HepG2 (cell line): ENCODE data around the gene KIF13A. TPM values are rescaled to one million over a fixed set of nuclear protein-coding genes. Genes with fewer than 3 reads are reported as not detected.

Experiments
- CEBPG ChIP-seq: IDR thresholded peaks from 2 replicates; pipeline ENCODE4 v1.6.1; 2016
- FOXA3 ChIP-seq: IDR thresholded peaks from 2 replicates; pipeline ENCODE4 v1.6.1; 2016; ENCODE audit warnings: missing genetic modification reagents, missing compliant biosample characterization
- GATAD2A ChIP-seq: IDR thresholded peaks from 2 replicates; pipeline ENCODE4 v1.6.1; 2016
- HOXA3 ChIP-seq: sonication (generic); formaldehyde crosslinking; IDR thresholded peaks from 2 replicates; pipeline ENCODE4 v1.5.0; 2020; ENCODE audit warnings: missing genetic modification reagents
- LRRFIP1 ChIP-seq: sonication (generic); formaldehyde crosslinking; conservative IDR thresholded peaks from 2 replicates; pipeline ENCODE4 v1.4.0; 2020; ENCODE audit warnings: missing genetic modification reagents
- MATR3 ChIP-seq: sonication (generic); formaldehyde crosslinking; IDR thresholded peaks from 2 replicates; pipeline ENCODE4 v1.4.0; 2020; ENCODE audit warnings: missing genetic modification reagents
- NFATC3 ChIP-seq: sonication (generic); formaldehyde crosslinking; IDR thresholded peaks from 2 replicates; pipeline ENCODE4 v1.5.1; 2020; ENCODE audit warnings: mild to moderate bottlenecking, missing genetic modification reagents
- TFDP1 ChIP-seq: IDR thresholded peaks from 2 replicates; pipeline ENCODE4 v1.6.1; 2016; ENCODE audit warnings: missing compliant biosample characterization, missing genetic modification reagents, borderline replicate concordance
- ZBTB3 ChIP-seq: sonication (generic); formaldehyde crosslinking; IDR thresholded peaks from 2 replicates; pipeline ENCODE4 v1.4.0; 2020; ENCODE audit warnings: low read depth, mild to moderate bottlenecking, moderate library complexity, missing genetic modification reagents, borderline replicate concordance
- ZGPAT ChIP-seq: IDR thresholded peaks from 2 replicates; pipeline ENCODE4 v1.6.1; 2016; ENCODE audit warnings: mild to moderate bottlenecking
- ZNF20 ChIP-seq: sonication (generic); formaldehyde crosslinking; IDR thresholded peaks from 2 replicates; pipeline ENCODE4 v1.4.0; 2020; ENCODE audit warnings: mild to moderate bottlenecking, moderate library complexity, missing genetic modification reagents
- ZNF263 ChIP-seq: sonication (generic); formaldehyde crosslinking; IDR thresholded peaks from 2 replicates; pipeline ENCODE4 v1.4.0; 2020; ENCODE audit warnings: missing genetic modification reagents
- ZNF644 ChIP-seq: IDR thresholded peaks from 2 replicates; pipeline ENCODE4 v1.6.1; 2016; ENCODE audit warnings: low read depth
- polyA plus RNA-seq, 8 experiments: library from polyadenylated mRNA; depleted of rRNA in 3 of 8; stranded (reverse) in 7 of 8; unstranded in 1 of 8; fragments of >200 nt; fragmentation: Illumina TruSeq in 4 of 8; extraction: Trizol in 4 of 8; gene quantifications; 2 replicates each; pipeline versions ENCODE4 v1.2.1 to v1.2.3, GENCODE V29; 2011 to 2016; ENCODE audit warnings: low read depth in 4 of 8, missing spikeins in 1 of 8, mixed read lengths in 1 of 8; ENCODE audit not compliant: insufficient read depth in 1 of 8
- total RNA-seq, 5 experiments: library from RNA; depleted of rRNA; stranded (reverse); fragments of >200 nt; fragmentation: Illumina TruSeq; extraction: Trizol; gene quantifications; 2 replicates each; pipeline ENCODE4 v1.2.3, GENCODE V29; 2016; ENCODE audit warnings: low read depth in 1 of 5
- TF ChIP-seq, protein P1 (sequence below): IDR thresholded peaks from 2 replicates; pipeline ENCODE4 v1.6.1; 2012; ENCODE audit warnings: inconsistent platforms
- TF ChIP-seq, protein P2 (sequence below): sonication (generic); formaldehyde crosslinking; IDR thresholded peaks from 2 replicates; pipeline ENCODE4 v1.4.0; 2020; ENCODE audit warnings: missing genetic modification reagents
- TF ChIP-seq, protein P3 (sequence below): IDR thresholded peaks from 2 replicates; pipeline ENCODE4 v1.6.1; 2016; ENCODE audit warnings: low read depth
- TF ChIP-seq, protein P4 (sequence below): IDR thresholded peaks from 2 replicates; pipeline ENCODE4 v1.4.0; 2020; ENCODE audit warnings: mild to moderate bottlenecking, missing genetic modification reagents

KIF13A gene
- total and polyA plus RNA-seq, 2 of the 13 experiments (the other 11 are each of a cell fraction or from before 2014, with no cell fraction given) = 21.1 to 37.2 TPM

DNA sequence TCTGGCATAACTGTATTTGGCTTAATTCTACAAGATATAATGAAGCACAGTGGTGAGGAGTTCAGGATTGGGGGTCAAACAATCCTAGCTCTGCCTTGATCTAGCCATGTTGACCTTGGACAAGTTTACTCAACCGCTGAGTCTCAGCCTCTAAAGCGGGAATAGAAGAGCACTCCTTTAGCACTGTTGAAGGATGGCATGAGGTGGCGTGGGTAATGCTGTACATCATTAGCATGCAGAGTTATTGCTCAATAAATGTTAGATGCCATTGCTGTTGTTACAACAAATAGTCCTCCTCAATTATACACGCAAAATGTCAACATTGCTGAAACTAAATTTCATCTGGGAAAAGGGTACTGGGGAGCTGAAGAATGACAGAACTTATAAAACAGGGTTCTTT, 78.6 kb downstream of the KIF13A start (continued):
- TF ChIP-seq NFATC3 (CRISPR knock-in tag) = no peak
- TF ChIP-seq TFDP1 (CRISPR knock-in tag) = peak; percentile 63; the same call in 1 of the 2 replicates
- peak; percentile 82; the same call in 1 of the 2 replicates for TF ChIP-seq ZNF644
- TF ChIP-seq, protein P1, sequence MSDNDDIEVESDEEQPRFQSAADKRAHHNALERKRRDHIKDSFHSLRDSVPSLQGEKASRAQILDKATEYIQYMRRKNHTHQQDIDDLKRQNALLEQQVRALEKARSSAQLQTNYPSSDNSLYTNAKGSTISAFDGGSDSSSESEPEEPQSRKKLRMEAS = peak; percentile 56; the same call in 1 of the 2 replicates
- 0 out of 2 replicates have a peak, but pooled peaks have one; percentile 20 for TF ChIP-seq ZGPAT (CRISPR knock-in tag)
- TF ChIP-seq GATAD2A (CRISPR knock-in tag) = peak; percentile 55
- TF ChIP-seq FOXA3 (CRISPR knock-in tag) = peak; percentile 73
- TF ChIP-seq, protein P2, sequence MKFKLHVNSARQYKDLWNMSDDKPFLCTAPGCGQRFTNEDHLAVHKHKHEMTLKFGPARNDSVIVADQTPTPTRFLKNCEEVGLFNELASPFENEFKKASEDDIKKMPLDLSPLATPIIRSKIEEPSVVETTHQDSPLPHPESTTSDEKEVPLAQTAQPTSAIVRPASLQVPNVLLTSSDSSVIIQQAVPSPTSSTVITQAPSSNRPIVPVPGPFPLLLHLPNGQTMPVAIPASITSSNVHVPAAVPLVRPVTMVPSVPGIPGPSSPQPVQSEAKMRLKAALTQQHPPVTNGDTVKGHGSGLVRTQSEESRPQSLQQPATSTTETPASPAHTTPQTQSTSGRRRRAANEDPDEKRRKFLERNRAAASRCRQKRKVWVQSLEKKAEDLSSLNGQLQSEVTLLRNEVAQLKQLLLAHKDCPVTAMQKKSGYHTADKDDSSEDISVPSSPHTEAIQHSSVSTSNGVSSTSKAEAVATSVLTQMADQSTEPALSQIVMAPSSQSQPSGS (CRISPR knock-in tag) = no peak
- peak; percentile 44; the same call in 1 of the 2 replicates for TF ChIP-seq ZNF263 (CRISPR knock-in tag)
- TF ChIP-seq, protein P3, sequence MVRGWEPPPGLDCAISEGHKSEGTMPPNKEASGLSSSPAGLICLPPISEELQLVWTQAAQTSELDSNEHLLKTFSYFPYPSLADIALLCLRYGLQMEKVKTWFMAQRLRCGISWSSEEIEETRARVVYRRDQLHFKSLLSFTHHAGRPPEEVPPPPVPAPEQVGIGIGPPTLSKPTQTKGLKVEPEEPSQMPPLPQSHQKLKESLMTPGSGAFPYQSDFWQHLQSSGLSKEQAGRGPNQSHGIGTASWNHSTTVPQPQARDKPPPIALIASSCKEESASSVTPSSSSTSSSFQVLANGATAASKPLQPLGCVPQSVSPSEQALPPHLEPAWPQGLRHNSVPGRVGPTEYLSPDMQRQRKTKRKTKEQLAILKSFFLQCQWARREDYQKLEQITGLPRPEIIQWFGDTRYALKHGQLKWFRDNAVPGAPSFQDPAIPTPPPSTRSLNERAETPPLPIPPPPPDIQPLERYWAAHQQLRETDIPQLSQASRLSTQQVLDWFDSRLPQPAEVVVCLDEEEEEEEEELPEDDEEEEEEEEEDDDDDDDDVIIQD (CRISPR knock-in tag) = peak; percentile 74; the same call in 1 of the 2 replicates
- TF ChIP-seq ZNF20 = no peak
- no peak for TF ChIP-seq MATR3 (CRISPR knock-in tag)
- TF ChIP-seq, protein P4, sequence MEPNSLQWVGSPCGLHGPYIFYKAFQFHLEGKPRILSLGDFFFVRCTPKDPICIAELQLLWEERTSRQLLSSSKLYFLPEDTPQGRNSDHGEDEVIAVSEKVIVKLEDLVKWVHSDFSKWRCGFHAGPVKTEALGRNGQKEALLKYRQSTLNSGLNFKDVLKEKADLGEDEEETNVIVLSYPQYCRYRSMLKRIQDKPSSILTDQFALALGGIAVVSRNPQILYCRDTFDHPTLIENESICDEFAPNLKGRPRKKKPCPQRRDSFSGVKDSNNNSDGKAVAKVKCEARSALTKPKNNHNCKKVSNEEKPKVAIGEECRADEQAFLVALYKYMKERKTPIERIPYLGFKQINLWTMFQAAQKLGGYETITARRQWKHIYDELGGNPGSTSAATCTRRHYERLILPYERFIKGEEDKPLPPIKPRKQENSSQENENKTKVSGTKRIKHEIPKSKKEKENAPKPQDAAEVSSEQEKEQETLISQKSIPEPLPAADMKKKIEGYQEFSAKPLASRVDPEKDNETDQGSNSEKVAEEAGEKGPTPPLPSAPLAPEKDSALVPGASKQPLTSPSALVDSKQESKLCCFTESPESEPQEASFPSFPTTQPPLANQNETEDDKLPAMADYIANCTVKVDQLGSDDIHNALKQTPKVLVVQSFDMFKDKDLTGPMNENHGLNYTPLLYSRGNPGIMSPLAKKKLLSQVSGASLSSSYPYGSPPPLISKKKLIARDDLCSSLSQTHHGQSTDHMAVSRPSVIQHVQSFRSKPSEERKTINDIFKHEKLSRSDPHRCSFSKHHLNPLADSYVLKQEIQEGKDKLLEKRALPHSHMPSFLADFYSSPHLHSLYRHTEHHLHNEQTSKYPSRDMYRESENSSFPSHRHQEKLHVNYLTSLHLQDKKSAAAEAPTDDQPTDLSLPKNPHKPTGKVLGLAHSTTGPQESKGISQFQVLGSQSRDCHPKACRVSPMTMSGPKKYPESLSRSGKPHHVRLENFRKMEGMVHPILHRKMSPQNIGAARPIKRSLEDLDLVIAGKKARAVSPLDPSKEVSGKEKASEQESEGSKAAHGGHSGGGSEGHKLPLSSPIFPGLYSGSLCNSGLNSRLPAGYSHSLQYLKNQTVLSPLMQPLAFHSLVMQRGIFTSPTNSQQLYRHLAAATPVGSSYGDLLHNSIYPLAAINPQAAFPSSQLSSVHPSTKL (CRISPR knock-in tag) = peak; percentile 60
- TF ChIP-seq CEBPG (CRISPR knock-in tag) = peak; percentile 64
- no peak for TF ChIP-seq LRRFIP1 (CRISPR knock-in tag)
- TF ChIP-seq ZBTB3 (CRISPR knock-in tag) = no peak
- TF ChIP-seq HOXA3 (CRISPR knock-in tag) = peak; percentile 33; the same call in 1 of the 2 replicates
